Stomach (tissue), 9 donors: Measurements from ENCODE around the gene ADAMTSL3. TPM values are rescaled to one million over a fixed set of nuclear protein-coding genes. Genes with fewer than 3 reads are reported as not detected.
A peak's percentile ranks its signal among the peaks of the same experiment; 100 is the strongest.

ENCODE experiments used
- DNase-seq, 2 donors: peaks; one replicate each; pipeline versions ENCODE4 v3.0.0 to v3.0.0-alpha.2; 2013 to 2019
- H3K27ac ChIP-seq, 5 donors: fragments of 200-600 bp in 4 of 5; sonication (generic) in 4 of 5; one replicate each; pipeline ENCODE4 v1.5.1; 2013 to 2019; ENCODE audit warnings: mild to moderate bottlenecking in 1 of 5, moderate library complexity in 1 of 5
- H3K27me3 ChIP-seq, 3 donors: fragments of 200-600 bp; sonication (generic); one replicate each; pipeline ENCODE4 v1.5.1; 2017 to 2019; ENCODE audit warnings: mixed run types in 1 of 3
- H3K36me3 ChIP-seq, 4 donors: fragments of 200-600 bp; sonication (generic); 1 replicate in 3 of 4; 2 replicates in 1 of 4; pipeline ENCODE4 v1.5.1; 2016 to 2019
- H3K4me1 ChIP-seq, 4 donors: fragments of 200-600 bp; sonication (generic); one replicate each; pipeline ENCODE4 v1.5.1; 2016 to 2019
- H3K4me3 ChIP-seq, 4 donors: fragments of 200-600 bp; sonication (generic) in 3 of 4; one replicate each; pipeline ENCODE4 v1.5.1; 2016 to 2019; ENCODE audit warnings: mild to moderate bottlenecking in 1 of 4
- H3K9me3 ChIP-seq, 4 donors: fragments of 200-600 bp; sonication (generic); one replicate each; pipeline ENCODE4 v1.5.1; 2016 to 2019
- EP300 ChIP-seq: sonication (generic); formaldehyde crosslinking; IDR thresholded peaks from one replicate; pipeline ENCODE4 v1.6.1; 2017; ENCODE audit warnings: antibody characterized with exemption
- POLR2A ChIP-seq, 4 donors: fragments of 450-650 bp; IDR thresholded peaks; one replicate each; pipeline ENCODE4 v1.6.1; 2016; ENCODE audit warnings: antibody characterized with exemption in 4 of 4, control low read depth in 2 of 4, mild to moderate bottlenecking in 1 of 4, moderate library complexity in 1 of 4
- POLR2AphosphoS5 ChIP-seq, 3 donors: sonication (generic); formaldehyde crosslinking; IDR thresholded peaks; one replicate each; pipeline ENCODE4 v1.6.1; 2016; ENCODE audit warnings: antibody characterized with exemption in 3 of 3
- WGBS, 5 donors: extraction: QIAGEN DNeasy Blood & Tissue Kit in 3 of 5; methylation state at CpG; one replicate each; pipeline versions ENCODE4 v1.1.5 to v1.1.7; 2013 to 2018; 5-methylcytosine and 5-hydroxymethylcytosine counted together
- intact Hi-C: fragments of 100-400 bp; cut with DNase I; formaldehyde crosslinking; loops from one replicate; pipeline ENCODE4 v1.15.1; 2023; ENCODE audit warnings: low total_unique reads
- polyA plus RNA-seq, 3 donors: library from polyadenylated mRNA; stranded (reverse); fragments of 200-250 nt; gene quantifications; one replicate each; pipeline ENCODE4 v1.2.3, GENCODE V29; 2013
- total RNA-seq, 5 donors: library from RNA; depleted of rRNA; stranded (reverse); fragments of >200 nt; gene quantifications; one replicate each; pipeline versions ENCODE4 v1.1.0 to v1.2.3, GENCODE V29; 2014 to 2016
- TF ChIP-seq, protein P1 (sequence below), 7 experiments: fragments of 450-650 bp in 4 of 7; fragments of 200-600 bp in 3 of 7; sonication (generic) in 3 of 7; IDR thresholded peaks; one replicate each; pipeline ENCODE4 v1.5.1; 2016 to 2019; ENCODE audit warnings: antibody characterized with exemption in 7 of 7, control low read depth in 2 of 7, mild to moderate bottlenecking in 1 of 7
- donor health status: healthy with polysubstance abuse.
- donor health status: Bipolar disorder and iron deficiency.
- donor health status: healthy.

The ADAMTSL3 gene
- total and polyA plus RNA-seq, 8 donors, result 1.1 to 54.9 (median 6.0) TPM

DNA sequence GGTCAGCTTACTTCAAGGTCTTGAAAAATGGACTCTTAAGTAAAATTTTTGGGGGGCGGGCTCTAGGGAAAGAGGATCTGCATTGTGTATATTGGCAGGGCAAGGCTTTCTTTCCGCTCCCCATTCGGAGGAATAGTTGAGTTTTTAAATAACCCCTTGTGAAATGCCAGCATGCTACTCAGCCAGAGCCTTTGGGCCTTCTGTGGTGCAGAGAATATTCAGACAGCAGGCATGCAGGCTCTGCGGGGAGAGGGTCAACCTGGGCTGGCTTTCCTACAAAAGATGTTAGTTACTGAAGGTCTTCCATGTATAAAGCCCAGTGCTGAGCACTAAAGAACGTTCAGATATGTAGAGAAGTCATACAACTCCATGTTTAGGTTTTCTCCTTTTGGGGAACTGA lies 40.6 kb downstream of the ADAMTSL3 start:
- H3K27ac ChIP-seq, result peak overlapping the region in 4 of 5 donors; percentile 9 to 69 (median 50)

DNA sequence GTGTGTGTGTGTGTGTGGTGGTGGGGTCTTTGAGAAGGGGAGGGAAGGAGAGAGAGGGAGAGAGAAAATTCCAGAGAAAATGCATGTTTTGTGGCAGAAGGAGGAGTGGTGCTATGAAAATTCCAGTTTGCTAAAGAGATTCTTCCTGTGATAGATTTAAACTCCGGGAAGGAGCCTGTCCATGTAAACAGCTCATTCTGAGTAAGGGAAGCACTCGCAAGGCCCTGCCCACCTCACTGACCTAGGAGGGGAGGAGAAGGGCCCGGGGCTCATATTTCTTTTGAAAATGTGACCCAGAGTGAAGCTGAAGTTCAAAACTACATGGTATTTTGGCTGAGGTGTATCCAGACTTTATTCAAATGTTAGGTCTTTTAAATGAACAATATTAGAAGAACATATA lies 41.3 kb downstream of the ADAMTSL3 start:
- Histone ChIP-seq H3K36me3 (no peaks in the 10 kb centered on the region), H3K4me1 (peaks cover 0 to 36% (median 11%) of the 10 kb centered on the region in 4 donors), H3K27ac (peak overlapping the region in 1 of 5 donors; percentile 69), H3K27me3 (no peaks in the 10 kb centered on the region), H3K4me3 (no peak overlapping the region), H3K9me3 (no peaks in the 10 kb centered on the region)
- intact Hi-C loops, result no loop called here
- DNase-seq, result peak in 1 of 2 donors; percentile 27
- TF ChIP-seq EP300, result no peak
- 39 to 50% (median 43%) methylated on average over 3 of the region's 3 CpGs for WGBS, 5 donors

More for the DNA sequence above, 40.6 kb downstream of the ADAMTSL3 start:
- H3K4me1 ChIP-seq, result peaks cover 0 to 36% (median 11%) of the 10 kb centered on the region in 4 donors
- TF ChIP-seq, protein P1, sequence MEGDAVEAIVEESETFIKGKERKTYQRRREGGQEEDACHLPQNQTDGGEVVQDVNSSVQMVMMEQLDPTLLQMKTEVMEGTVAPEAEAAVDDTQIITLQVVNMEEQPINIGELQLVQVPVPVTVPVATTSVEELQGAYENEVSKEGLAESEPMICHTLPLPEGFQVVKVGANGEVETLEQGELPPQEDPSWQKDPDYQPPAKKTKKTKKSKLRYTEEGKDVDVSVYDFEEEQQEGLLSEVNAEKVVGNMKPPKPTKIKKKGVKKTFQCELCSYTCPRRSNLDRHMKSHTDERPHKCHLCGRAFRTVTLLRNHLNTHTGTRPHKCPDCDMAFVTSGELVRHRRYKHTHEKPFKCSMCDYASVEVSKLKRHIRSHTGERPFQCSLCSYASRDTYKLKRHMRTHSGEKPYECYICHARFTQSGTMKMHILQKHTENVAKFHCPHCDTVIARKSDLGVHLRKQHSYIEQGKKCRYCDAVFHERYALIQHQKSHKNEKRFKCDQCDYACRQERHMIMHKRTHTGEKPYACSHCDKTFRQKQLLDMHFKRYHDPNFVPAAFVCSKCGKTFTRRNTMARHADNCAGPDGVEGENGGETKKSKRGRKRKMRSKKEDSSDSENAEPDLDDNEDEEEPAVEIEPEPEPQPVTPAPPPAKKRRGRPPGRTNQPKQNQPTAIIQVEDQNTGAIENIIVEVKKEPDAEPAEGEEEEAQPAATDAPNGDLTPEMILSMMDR (IDR thresholded peaks at IDR 0.05), result no peak
- TF ChIP-seq EP300, result no peak
- no peak for TF ChIP-seq POLR2AphosphoS5 (IDR thresholded peaks at IDR 0.05)
- no peak for TF ChIP-seq POLR2A (IDR thresholded peaks at IDR 0.05)
- peak in 1 of 2 donors; percentile 27 for DNase-seq
- H3K27me3 ChIP-seq, result no peaks in the 10 kb centered on the region
- intact Hi-C loops, result no loop called here
- H3K4me3 ChIP-seq, result no peak overlapping the region
- 48 to 73% (median 58%) methylated on average over 5 of the region's 5 CpGs for WGBS, 5 donors
- no peaks in the 10 kb centered on the region for H3K9me3 ChIP-seq
- no peaks in the 10 kb centered on the region for H3K36me3 ChIP-seq

DNA sequence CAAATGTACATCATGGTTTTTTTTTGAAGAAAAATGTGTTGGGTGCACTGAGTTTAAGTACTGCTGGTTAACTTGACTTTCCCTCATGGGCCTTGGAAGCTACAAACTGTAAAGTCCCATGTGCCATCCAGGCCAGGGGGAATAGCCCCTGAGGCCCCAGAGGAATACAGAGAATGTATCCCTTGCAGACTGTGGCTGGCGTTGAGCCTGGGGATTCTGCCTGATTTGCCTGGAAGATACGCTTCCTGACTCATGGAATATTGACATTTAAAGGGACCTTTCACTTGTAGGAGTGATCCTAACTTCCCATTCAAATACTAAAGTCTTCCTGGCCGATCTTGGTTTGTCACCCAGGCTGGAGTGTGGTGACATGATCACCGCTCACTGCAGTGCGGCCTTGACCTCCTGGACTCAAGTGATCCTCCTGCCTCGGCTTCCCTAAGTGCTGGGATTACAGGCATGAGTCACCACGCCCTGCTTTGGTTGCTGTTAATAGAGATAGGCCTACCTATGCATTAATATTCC lies 42.0 kb downstream of the ADAMTSL3 start:
- Histone ChIP-seq H3K4me1 (peaks cover 0 to 36% (median 11%) of the 10 kb centered on the region in 4 donors), H3K27ac (peak overlapping the region in 1 of 5 donors; percentile 18), H3K27me3 (no peaks in the 10 kb centered on the region), H3K4me3 (no peak overlapping the region), H3K9me3 (no peaks in the 10 kb centered on the region), H3K36me3 (no peaks in the 10 kb centered on the region)
- TF ChIP-seq EP300 (no peak), POLR2AphosphoS5 (IDR thresholded peaks at IDR 0.05) (no peak)
- DNase-seq, result no peak
- intact Hi-C loops, result no loop called here
- 76 to 85% (median 80%) methylated on average over 7 of the region's 7 CpGs for WGBS, 5 donors

DNA sequence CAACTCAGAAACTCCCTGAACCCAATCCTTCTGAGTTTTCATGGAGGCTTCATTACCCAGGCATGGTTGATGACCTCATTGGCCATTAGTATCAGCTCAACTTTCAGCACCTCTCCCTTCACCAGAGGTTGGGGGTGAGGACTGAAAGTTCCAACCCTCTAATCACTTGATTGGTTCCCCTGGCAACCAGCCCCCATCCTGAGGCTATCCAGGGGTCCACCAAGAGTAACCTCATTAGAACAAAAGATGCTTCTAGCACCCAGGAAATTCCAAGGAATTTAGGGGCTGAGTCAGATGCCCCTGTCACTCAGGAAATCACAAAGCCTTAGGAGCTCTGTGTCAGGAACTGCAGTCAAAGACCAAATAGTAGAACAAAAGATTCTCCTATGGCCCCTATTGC lies 43.8 kb downstream of the ADAMTSL3 start:
- H3K27ac ChIP-seq, result peak overlapping the region in 2 of 5 donors; percentile 0 to 11

DNA sequence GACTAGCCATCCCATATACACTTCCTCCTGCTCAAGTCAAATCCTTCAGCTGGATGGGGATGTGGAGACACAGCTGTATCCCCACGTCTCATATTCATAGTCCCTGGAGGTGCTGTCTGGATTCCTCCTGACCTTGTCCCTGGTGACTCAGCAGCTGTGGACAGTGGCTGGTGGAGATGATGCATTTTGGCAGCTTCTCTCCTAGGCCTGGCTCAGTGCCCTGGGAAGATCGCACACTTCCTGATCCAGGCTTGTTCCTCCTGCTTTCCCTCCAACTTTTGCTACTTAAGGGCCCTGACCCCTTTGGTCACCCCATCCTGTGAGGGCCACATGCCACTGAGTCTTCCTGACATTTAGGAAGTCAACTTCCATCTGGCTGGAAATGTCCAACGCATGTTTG lies 44.4 kb downstream of the ADAMTSL3 start:
- TF ChIP-seq POLR2AphosphoS5 (IDR thresholded peaks at IDR 0.05) (peak in 1 of 3 donors; percentile 7), POLR2A (IDR thresholded peaks at IDR 0.05) (no peak)
- peak overlapping the region in 3 of 5 donors; percentile 0 to 18 (median 11) for H3K27ac ChIP-seq
- H3K4me3 ChIP-seq, result no peak overlapping the region
- H3K36me3 ChIP-seq, result no peaks in the 10 kb centered on the region
- intact Hi-C loops, result no loop called here
- H3K9me3 ChIP-seq, result no peaks in the 10 kb centered on the region
- no peaks in the 10 kb centered on the region for H3K27me3 ChIP-seq
- peak; percentile 27 to 54 for DNase-seq
- H3K4me1 ChIP-seq, result peaks cover 0 to 30% (median 11%) of the 10 kb centered on the region in 4 donors
- WGBS, 5 donors, result 65 to 78% (median 72%) methylated on average over 3 of the region's 3 CpGs

More for the DNA sequence above, 43.8 kb downstream of the ADAMTSL3 start:
- Histone ChIP-seq H3K9me3 (no peaks in the 10 kb centered on the region), H3K36me3 (no peaks in the 10 kb centered on the region), H3K4me1 (peaks cover 0 to 35% (median 11%) of the 10 kb centered on the region in 4 donors), H3K27me3 (no peaks in the 10 kb centered on the region), H3K4me3 (no peak overlapping the region)
- TF ChIP-seq POLR2A (IDR thresholded peaks at IDR 0.05) (no peak), EP300 (no peak), POLR2AphosphoS5 (IDR thresholded peaks at IDR 0.05) (no peak)
- TF ChIP-seq, protein P1 (IDR thresholded peaks at IDR 0.05), result no peak
- intact Hi-C loops, result no loop called here
- DNase-seq, result no peak

DNA sequence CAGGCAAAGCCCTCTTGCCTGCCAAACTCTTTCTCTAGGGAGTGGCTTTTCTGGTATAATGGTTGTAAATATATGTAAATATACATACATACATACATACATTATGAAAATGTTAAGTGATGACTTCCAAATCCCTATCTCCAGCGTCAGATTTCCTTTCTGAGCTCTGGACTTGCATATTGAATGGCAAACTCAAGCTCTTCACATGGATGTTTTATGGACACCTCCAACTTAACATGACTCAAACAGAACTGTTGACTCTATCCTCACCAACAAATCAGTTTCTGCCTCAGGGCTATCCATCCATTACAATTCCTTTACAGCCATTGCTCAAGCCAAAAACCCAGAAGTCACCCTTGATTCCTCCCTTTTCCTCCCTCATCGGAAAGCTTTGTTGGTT lies 45.1 kb downstream of the ADAMTSL3 start:
- 17 to 75% (median 48%) methylated on average over 2 of the region's 2 CpGs for WGBS, 5 donors
- no peak overlapping the region for H3K27ac ChIP-seq
- intact Hi-C loops, result no loop called here
- H3K9me3 ChIP-seq, result no peaks in the 10 kb centered on the region
- peaks cover 0 to 22% (median 8%) of the 10 kb centered on the region in 4 donors for H3K4me1 ChIP-seq
- H3K36me3 ChIP-seq, result no peaks in the 10 kb centered on the region
- no peaks in the 10 kb centered on the region for H3K27me3 ChIP-seq
- H3K4me3 ChIP-seq, result no peak overlapping the region
- TF ChIP-seq POLR2A (IDR thresholded peaks at IDR 0.05), result no peak
- no peak for DNase-seq
